ENCODE results near the gene ANKS1B.

Gene ANKS1B

GRCh38 chr12:99959549-99960170, 25.1 kb downstream of the ANKS1B start:
- TF ChIP-seq CTCF (conservative IDR thresholded peaks at IDR 0.05): no peak
- H3K27ac ChIP-seq: peak overlapping the region; percentile 90

- peak overlapping the region; percentile 90; the same call in 1 of the 2 replicates for H3K27ac ChIP-seq
Measured at GRCh38 chr12:99957866-99958466, 26.8 kb downstream of the ANKS1B start.

GRCh38 chr12:99954724-99955123, 30.0 kb downstream of the ANKS1B start:
- TF ChIP-seq CTCF (conservative IDR thresholded peaks at IDR 0.05): no peak
- no peak overlapping the region for H3K27ac ChIP-seq

More at GRCh38 chr12:99957866-99958466, 26.8 kb downstream of the ANKS1B start:
- TF ChIP-seq CTCF (conservative IDR thresholded peaks at IDR 0.05): no peak

- no peak overlapping the region for H3K27ac ChIP-seq
- no peak for TF ChIP-seq CTCF (conservative IDR thresholded peaks at IDR 0.05)
Measured at GRCh38 chr12:99948370-99948769, 36.4 kb downstream of the ANKS1B start.

- no peak overlapping the region for H3K27ac ChIP-seq
- no peak for TF ChIP-seq CTCF (conservative IDR thresholded peaks at IDR 0.05)
Measured at GRCh38 chr12:99946131-99946530, 38.6 kb downstream of the ANKS1B start.

GRCh38 chr12:99935608-99936007, 49.1 kb downstream of the ANKS1B start:
- H3K27ac ChIP-seq: no peak overlapping the region
- TF ChIP-seq CTCF (conservative IDR thresholded peaks at IDR 0.05): no peak

- H3K27ac ChIP-seq: no peak overlapping the region
- TF ChIP-seq CTCF (conservative IDR thresholded peaks at IDR 0.05): no peak
Measured at GRCh38 chr12:99926511-99927169, 58.1 kb downstream of the ANKS1B start.

All from VCaP (cell line).